Pancreas (tissue), 10 donors: ENCODE data around the gene CD69. TPM values are rescaled to one million over a fixed set of nuclear protein-coding genes. Genes with fewer than 3 reads are reported as not detected.

ENCODE experiments used
- ATAC-seq, 4 donors: fragments of 200-7000 bp; cut with Tn5 transposase; one replicate each; pipeline versions ENCODE4 v1.8.0 to v1.9.1; 2020; ENCODE audit warnings: mild to moderate bottlenecking in 4 of 4, moderate library complexity in 4 of 4
- DNase-seq, 6 donors: peaks; one replicate each; pipeline ENCODE4 v3.0.0-alpha.2; 2020
- FAIRE-seq: peaks from 2 replicates; lab custom pipeline; 2012; peaks lifted over from hg19 to GRCh38; lab: Jason Lieb, UNC
- H3K27ac ChIP-seq, 4 donors: fragments of 200-600 bp; sonication (generic); 1 replicate in 3 of 4; 2 replicates in 1 of 4; pipeline versions ENCODE4 v1.5.0 to v1.8.0; 2020
- H3K27me3 ChIP-seq, 4 donors: fragments of 200-600 bp; one replicate each; pipeline ENCODE4 v1.8.0; 2021
- H3K36me3 ChIP-seq, 3 donors: fragments of 200-600 bp; sonication (generic) in 1 of 3; one replicate each; pipeline versions ENCODE4 v1.5.0 to v1.8.0; 2020 to 2021
- H3K4me1 ChIP-seq, 3 donors: fragments of 200-600 bp; one replicate each; pipeline ENCODE4 v1.8.0; 2021
- H3K4me3 ChIP-seq, 4 donors: fragments of 200-600 bp; sonication (generic) in 2 of 4; one replicate each; pipeline versions ENCODE4 v1.5.0 to v1.8.0; 2020 to 2021
- H3K9me3 ChIP-seq, 4 donors: fragments of 200-600 bp; one replicate each; pipeline ENCODE4 v1.8.0; 2021
- WGBS, 2 donors: extraction: QIAGEN DNeasy Blood & Tissue Kit; methylation state at CpG; one replicate each; pipeline ENCODE4 v1.1.7; 2013; 5-methylcytosine and 5-hydroxymethylcytosine counted together
- intact Hi-C, 3 donors: fragments of 100-400 bp; cut with DNase I; formaldehyde crosslinking; loops; one replicate each; pipeline versions ENCODE4 v1.11.1 to v1.14.2; 2022
- polyA plus RNA-seq, 2 donors: library from polyadenylated mRNA; stranded (reverse); fragments of 200-250 nt; gene quantifications; one replicate each; pipeline ENCODE4 v1.2.3, GENCODE V29; 2013
- total RNA-seq, 6 donors: library from RNA; stranded (reverse); fragmentation: NEBNext Ultra II Directional in 4 of 6; extraction: Animal tissue kit (Norgen Biotek cat#: 25700) in 4 of 6; gene quantifications; one replicate each; pipeline versions ENCODE4 v1.2.1 to v1.2.4, GENCODE V29; 2021 to 2023
- TF ChIP-seq, protein P1 (sequence below), 4 donors: fragments of 200-600 bp; sonication (generic) in 3 of 4; IDR thresholded peaks; one replicate each; pipeline versions ENCODE4 v1.5.0 to v1.8.0; 2021; ENCODE audit warnings: antibody characterized with exemption in 4 of 4
- donor health status: healthy with polysubstance abuse.
- donor health status: DM: no; HTN: no; CAD: no; lungs with moderate emphysema.
- donor health status: DM: no; HTN: no; CAD: no.
- donor health status: control.
- donor health status: control.
- donor health status: Bipolar disorder and iron deficiency.
- donor health status: DM: yes; HTN: yes; CAD: no.
- donor health status: DM: no; HTN: no; CAD: no.
- donor health status: DM: no; HTN: no; CAD: no.
- donor health status: DM: yes; HTN: yes; CAD: no.

CD69 gene
- total and polyA plus RNA-seq, 8 donors, result 0.12 to 1.9 (median 0.48) TPM

- TF ChIP-seq, protein P1, sequence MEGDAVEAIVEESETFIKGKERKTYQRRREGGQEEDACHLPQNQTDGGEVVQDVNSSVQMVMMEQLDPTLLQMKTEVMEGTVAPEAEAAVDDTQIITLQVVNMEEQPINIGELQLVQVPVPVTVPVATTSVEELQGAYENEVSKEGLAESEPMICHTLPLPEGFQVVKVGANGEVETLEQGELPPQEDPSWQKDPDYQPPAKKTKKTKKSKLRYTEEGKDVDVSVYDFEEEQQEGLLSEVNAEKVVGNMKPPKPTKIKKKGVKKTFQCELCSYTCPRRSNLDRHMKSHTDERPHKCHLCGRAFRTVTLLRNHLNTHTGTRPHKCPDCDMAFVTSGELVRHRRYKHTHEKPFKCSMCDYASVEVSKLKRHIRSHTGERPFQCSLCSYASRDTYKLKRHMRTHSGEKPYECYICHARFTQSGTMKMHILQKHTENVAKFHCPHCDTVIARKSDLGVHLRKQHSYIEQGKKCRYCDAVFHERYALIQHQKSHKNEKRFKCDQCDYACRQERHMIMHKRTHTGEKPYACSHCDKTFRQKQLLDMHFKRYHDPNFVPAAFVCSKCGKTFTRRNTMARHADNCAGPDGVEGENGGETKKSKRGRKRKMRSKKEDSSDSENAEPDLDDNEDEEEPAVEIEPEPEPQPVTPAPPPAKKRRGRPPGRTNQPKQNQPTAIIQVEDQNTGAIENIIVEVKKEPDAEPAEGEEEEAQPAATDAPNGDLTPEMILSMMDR (IDR thresholded peaks at IDR 0.05), result no peak
- intact Hi-C loops, result no loop called here
- 85 to 95% methylated on average over 2 of the region's 2 CpGs for WGBS, 2 donors
- Histone ChIP-seq H3K4me3 (no peak overlapping the region), H3K27me3 (no peaks in the 10 kb centered on the region), H3K36me3 (no peaks in the 10 kb centered on the region), H3K27ac (no peak overlapping the region), H3K9me3 (no peaks in the 10 kb centered on the region), H3K4me1 (no peaks in the 10 kb centered on the region)
- ATAC-seq (no peak), DNase-seq (no peak), FAIRE-seq (no peak)
Measured at GRCh38 chr12:9795945-9796344, 35.2 kb upstream of the CD69 start.

GRCh38 chr12:9794484-9795093 is 33.9 kb upstream of the CD69 start:
- ATAC-seq, result no peak
- WGBS, 2 donors, result 68 to 75% methylated on average over 2 of the region's 2 CpGs

DNA sequence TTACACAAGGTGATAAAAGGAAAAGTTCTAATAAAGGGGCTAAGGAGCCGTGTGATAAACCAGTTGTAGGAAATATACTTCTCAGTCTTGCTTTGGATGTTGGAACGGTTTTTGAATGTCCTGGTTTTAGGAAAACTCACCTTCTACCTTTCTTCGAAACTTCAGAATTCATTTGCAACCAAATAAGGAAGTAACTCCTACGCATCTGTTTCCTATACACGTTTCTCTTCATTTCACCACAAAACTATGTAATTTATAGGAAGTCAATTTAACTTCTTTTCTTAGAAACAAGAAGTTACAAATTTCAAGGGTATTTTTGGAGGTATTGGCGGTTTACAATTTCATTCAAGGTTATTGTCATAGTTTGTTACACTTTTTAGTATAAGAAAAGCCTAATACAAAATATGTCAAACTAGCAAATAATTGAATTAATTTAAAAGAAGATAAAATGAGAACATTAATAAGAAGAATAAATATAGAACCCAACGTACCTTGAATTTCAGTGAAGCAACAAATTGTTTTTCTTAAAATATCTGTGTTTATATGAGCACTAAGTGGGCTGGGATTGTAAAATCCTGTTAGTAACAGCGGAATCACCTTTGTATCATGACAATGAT is 33.2 kb upstream of the CD69 start:
- no peak overlapping the region for H3K4me3 ChIP-seq
- FAIRE-seq (no peak), ATAC-seq (no peak), DNase-seq (no peak)
- TF ChIP-seq, protein P1 (IDR thresholded peaks at IDR 0.05), result no peak
- no peaks in the 10 kb centered on the region for H3K4me1 ChIP-seq
- intact Hi-C loops, result no loop called here
- no peaks in the 10 kb centered on the region for H3K36me3 ChIP-seq
- no peaks in the 10 kb centered on the region for H3K27me3 ChIP-seq
- H3K9me3 ChIP-seq, result no peaks in the 10 kb centered on the region
- H3K27ac ChIP-seq, result no peak overlapping the region
- WGBS, 2 donors, result 72 to 81% methylated on average over 8 of the region's 8 CpGs

More at GRCh38 chr12:9794484-9795093, 33.9 kb upstream of the CD69 start:
- FAIRE-seq (no peak), DNase-seq (no peak)
- no peaks in the 10 kb centered on the region for H3K36me3 ChIP-seq
- no peaks in the 10 kb centered on the region for H3K4me1 ChIP-seq
- intact Hi-C loops, result no loop called here
- no peak overlapping the region for H3K27ac ChIP-seq
- H3K9me3 ChIP-seq, result no peaks in the 10 kb centered on the region
- TF ChIP-seq, protein P1 (IDR thresholded peaks at IDR 0.05), result no peak
- no peaks in the 10 kb centered on the region for H3K27me3 ChIP-seq
- H3K4me3 ChIP-seq, result no peak overlapping the region

- FAIRE-seq (no peak), ATAC-seq (no peak), DNase-seq (no peak)
- WGBS, 2 donors, result 76 to 83% methylated on average over 2 of the region's 2 CpGs
- TF ChIP-seq, protein P1 (IDR thresholded peaks at IDR 0.05), result no peak
- intact Hi-C loops, result no loop called here
- Histone ChIP-seq H3K36me3 (no peaks in the 10 kb centered on the region), H3K9me3 (no peaks in the 10 kb centered on the region), H3K4me1 (no peaks in the 10 kb centered on the region), H3K27me3 (no peaks in the 10 kb centered on the region), H3K27ac (no peak overlapping the region), H3K4me3 (no peak overlapping the region)
Measured at GRCh38 chr12:9792961-9793617, 32.4 kb upstream of the CD69 start.
